Fibroblast of upper back skin (primary cell): ENCODE data around the gene CSN2.
"Not testable (repeated sequence)": the region's sequence is repeated elsewhere in the genome, so short reads cannot be mapped to it uniquely, and the experiment has no call there.

Experiments
- DNase-seq: peaks from one replicate; pipeline ENCODE4 v3.0.0-alpha.2; 2013

Gene CSN2

GRCh38 chr4:69965628-69966027, at the start of gene CSN2:
Gene CSN2, minus strand, starts transcription at chr4:69965728. Its CDS starts 4,733 bp downstream, at chr4:69960995.
- no peak for DNase-seq

GRCh38 chr4:70008771-70009170, 43.2 kb upstream of the CSN2 start:
- DNase-seq: no peak

- no peak for DNase-seq
Observed at GRCh38 chr4:70002507-70002906, 37.0 kb upstream of the CSN2 start.

GRCh38 chr4:70000711-70001110, 35.2 kb upstream of the CSN2 start:
- DNase-seq: no peak

- no peak for DNase-seq
Observed at GRCh38 chr4:69999420-69999819, 33.9 kb upstream of the CSN2 start.

- no peak for DNase-seq
Observed at GRCh38 chr4:69995526-69996016, 30.0 kb upstream of the CSN2 start, which contains the start of gene STATH. Gene STATH, plus strand, starts transcription at chr4:69995966. Its CDS starts 2,472 bp downstream, at chr4:69998438.

- no peak for DNase-seq
Observed at GRCh38 chr4:69994782-69995181, 29.3 kb upstream of the CSN2 start.

- no peak for DNase-seq
Observed at GRCh38 chr4:69991016-69991415, 25.5 kb upstream of the CSN2 start.

- DNase-seq: no peak
Observed at GRCh38 chr4:69986663-69987062, 21.1 kb upstream of the CSN2 start.

GRCh38 chr4:69984030-69984443, 18.5 kb upstream of the CSN2 start:
- DNase-seq: peak; percentile 4

- DNase-seq: no peak
Observed at GRCh38 chr4:69977582-69977981, 12.1 kb upstream of the CSN2 start.

- no peak for DNase-seq
Observed at GRCh38 chr4:69974631-69975030, 9.1 kb upstream of the CSN2 start.

GRCh38 chr4:69970071-69970470, 4.5 kb upstream of the CSN2 start:
- no peak for DNase-seq

- no peak for DNase-seq
Observed at GRCh38 chr4:69957209-69957608, 8.3 kb downstream of the CSN2 start.

- peak; percentile 10 for DNase-seq
Observed at GRCh38 chr4:69951602-69952001, 13.9 kb downstream of the CSN2 start.

GRCh38 chr4:69936566-69936965, 29.0 kb downstream of the CSN2 start:
- peak; percentile 9 for DNase-seq

GRCh38 chr4:69934150-69934549, 31.4 kb downstream of the CSN2 start:
- DNase-seq: no peak

- DNase-seq: no peak
Observed at GRCh38 chr4:69930768-69931167, 34.8 kb downstream of the CSN2 start, which contains the start of gene CSN1S1. Gene CSN1S1, plus strand, starts transcription at chr4:69931068. Its CDS starts 1,488 bp downstream, at chr4:69932556.

GRCh38 chr4:69923782-69924410, 41.6 kb downstream of the CSN2 start:
- DNase-seq: not testable (repeated sequence)

- no peak for DNase-seq
Observed at GRCh38 chr4:69920874-69921273, 44.7 kb downstream of the CSN2 start.

- DNase-seq: peak; percentile 74
Observed at GRCh38 chr4:69910016-69910782, 55.3 kb downstream of the CSN2 start.

GRCh38 chr4:69909195-69909594, 56.3 kb downstream of the CSN2 start:
- no peak for DNase-seq

- DNase-seq: peak; percentile 65
Observed at GRCh38 chr4:69907151-69907550, 58.4 kb downstream of the CSN2 start.
